Embryonic facial prominence (tissue), 1 donor: ENCODE results near the gene TSPAN15.

Source experiments
- DNase-seq: peaks from one replicate; pipeline ENCODE4 v3.0.0-alpha.2; 2016; ENCODE audit errors: extremely low spot score

The TSPAN15 gene

DNA sequence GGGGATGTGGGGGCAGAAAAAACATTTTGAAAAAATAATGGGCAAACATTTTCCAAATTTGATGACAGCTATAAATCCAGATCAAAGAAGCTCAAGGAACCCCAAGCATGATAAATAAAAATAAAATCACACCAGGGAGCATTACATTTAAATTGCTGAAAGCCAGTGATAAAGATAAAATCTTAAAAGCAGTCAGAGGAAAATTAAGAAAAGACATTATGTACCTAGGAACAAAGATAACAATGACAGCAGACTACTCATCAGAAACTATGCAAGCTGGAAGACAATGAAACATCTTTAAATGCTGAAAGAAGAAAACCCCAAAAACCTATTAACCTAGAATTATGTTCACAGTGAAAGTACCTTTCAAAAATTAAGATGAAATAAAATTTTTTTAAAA is 98.7 kb downstream of the TSPAN15 start:
- no peak for DNase-seq

DNA sequence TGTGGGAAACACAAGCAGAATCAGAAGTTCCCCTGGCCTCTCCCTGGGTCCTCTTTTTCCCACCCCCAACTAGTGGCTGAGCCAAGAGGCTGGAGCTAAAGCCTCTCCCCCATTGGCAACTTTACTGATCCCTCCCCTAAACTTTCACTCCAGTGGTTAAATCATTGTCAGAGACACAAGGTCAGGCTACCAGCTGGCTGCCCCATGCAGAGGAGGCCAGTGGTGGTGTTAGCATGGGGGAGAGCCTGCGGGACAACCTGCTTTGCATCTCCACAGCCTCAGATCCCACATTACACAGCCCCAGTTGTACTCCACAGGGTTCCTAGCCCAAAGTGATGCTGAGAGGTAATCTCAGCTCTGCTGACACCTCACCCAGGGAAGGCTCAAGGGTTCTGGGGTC is 101.0 kb downstream of the TSPAN15 start:
- no peak for DNase-seq

DNA sequence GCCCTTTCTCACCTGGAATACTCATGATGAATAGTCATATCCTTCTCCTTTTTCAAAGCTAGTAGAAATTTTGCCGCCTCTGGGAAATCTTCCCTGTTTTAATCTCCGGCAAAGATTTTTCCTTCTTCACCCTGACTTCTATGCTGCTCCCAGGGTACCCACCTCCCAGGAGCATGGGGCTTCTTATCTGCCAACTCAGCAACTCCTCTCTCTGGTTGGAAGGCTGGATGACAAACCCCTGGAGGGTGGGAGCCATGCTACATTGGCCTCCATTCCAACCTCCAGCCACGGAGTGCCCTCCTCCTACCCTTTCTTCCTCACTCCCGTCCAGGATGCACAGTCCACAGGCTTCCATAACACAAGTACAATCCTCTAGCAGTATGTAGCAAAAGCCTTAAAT is 102.1 kb downstream of the TSPAN15 start:
- DNase-seq, result no peak

DNA sequence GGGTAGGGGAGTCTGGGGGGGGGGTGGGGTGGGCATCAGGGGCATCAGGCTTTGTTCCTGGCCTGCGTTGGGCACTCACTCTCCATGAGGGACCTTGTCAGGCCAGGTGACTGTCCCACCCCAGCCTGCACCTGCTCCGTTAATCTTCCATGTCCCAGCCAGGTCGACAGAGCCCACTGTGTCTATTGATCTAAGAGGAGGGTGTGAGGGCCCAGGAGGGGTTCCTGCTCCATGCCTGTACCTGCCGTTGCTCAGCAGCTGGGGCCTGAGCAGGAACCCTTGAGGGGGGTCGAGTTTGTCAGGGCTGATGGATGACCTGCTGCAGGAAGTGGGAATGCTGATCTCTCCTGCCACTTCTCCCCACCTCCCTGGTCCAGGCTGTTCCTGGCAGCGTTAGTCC is 103.3 kb downstream of the TSPAN15 start:
- no peak for DNase-seq
